Retinal pigment epithelial cell (primary cell): ENCODE measurements around the gene SOBP.

Experiments
- DNase-seq: peaks from one replicate; pipeline ENCODE4 v3.0.0-alpha.2; 2010; ENCODE audit warnings: low read depth
- H3K4me3 ChIP-seq: 2 replicates; pipeline ENCODE4 v1.5.1; 2011; ENCODE audit warnings: mild to moderate bottlenecking, low read length, control low read depth, moderate library complexity
- TF ChIP-seq, protein P1 (sequence below): conservative IDR thresholded peaks from 2 replicates; pipeline ENCODE4 v1.5.1; 2011; ENCODE audit warnings: low read depth, low read length, control low read depth, inconsistent platforms

SOBP gene

DNA sequence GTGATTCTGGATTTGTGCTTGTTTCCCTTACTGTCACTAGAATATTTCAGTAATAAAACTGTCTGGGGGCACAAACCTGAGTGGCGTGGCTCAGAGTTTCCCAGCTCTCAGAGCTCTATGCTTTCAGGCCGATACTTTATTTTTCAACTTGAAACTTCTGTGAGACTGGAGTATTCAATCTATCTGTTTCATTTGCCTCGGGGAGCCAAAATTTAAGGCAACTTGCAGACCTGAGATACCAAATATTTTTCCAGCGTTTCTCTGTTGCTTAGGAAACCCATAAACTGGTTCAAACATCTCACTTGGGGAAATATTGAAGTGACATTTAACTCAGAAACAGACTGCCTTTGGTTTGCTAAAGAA lies 74.7 kb downstream of the SOBP start:
- TF ChIP-seq, protein P1, sequence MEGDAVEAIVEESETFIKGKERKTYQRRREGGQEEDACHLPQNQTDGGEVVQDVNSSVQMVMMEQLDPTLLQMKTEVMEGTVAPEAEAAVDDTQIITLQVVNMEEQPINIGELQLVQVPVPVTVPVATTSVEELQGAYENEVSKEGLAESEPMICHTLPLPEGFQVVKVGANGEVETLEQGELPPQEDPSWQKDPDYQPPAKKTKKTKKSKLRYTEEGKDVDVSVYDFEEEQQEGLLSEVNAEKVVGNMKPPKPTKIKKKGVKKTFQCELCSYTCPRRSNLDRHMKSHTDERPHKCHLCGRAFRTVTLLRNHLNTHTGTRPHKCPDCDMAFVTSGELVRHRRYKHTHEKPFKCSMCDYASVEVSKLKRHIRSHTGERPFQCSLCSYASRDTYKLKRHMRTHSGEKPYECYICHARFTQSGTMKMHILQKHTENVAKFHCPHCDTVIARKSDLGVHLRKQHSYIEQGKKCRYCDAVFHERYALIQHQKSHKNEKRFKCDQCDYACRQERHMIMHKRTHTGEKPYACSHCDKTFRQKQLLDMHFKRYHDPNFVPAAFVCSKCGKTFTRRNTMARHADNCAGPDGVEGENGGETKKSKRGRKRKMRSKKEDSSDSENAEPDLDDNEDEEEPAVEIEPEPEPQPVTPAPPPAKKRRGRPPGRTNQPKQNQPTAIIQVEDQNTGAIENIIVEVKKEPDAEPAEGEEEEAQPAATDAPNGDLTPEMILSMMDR = no peak
- no peak overlapping the region for H3K4me3 ChIP-seq
- DNase-seq = no peak

DNA sequence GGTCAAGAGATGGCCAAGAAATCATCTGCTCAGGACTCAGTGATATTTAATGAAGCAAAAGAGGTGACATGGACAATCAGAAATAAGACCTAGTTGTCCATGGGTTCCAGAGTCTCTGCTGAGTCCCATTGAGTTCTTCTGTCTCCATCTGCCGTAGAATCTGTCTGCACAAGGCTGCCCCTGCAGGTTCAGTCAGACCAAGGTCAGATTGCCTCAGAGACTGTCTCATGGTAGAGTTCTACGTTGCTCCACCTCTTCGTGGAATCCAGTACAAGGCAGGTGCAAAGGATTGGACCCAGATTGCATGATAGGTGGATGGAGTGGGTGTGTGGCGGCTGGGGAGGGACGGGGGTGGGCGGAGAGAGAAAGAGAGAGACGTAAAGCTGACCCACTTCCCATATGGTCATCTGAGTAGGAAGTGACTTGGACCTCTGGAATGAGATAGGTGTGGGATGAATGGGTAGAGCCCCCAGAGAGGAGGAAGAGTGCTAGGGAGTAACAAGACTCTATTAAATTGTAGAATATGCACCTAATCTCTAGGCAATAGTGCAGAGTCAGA lies 75.3 kb downstream of the SOBP start:
- H3K4me3 ChIP-seq = no peak overlapping the region
- no peak for DNase-seq
- TF ChIP-seq, protein P1 = no peak

DNA sequence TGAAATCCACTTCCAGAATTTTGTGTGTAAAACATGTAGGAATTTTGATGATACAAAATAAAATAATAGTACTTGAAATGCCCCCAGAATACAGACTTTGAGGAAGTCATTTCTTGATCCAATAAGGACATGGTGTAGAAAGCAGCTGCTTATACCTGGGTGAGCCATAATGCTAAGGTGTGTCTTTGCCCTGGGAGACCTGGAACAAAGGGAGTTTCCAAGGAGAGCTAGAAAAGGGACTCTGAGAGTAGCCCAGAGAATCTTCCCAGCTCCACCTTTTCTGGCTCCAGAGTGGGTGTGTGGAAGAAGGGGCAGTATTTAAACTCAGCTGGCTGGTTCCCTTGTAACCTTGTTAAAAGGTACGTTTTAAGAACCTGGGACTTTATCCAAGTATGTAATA lies 77.7 kb downstream of the SOBP start:
- TF ChIP-seq, protein P1 = no peak
- DNase-seq = no peak
- no peak overlapping the region for H3K4me3 ChIP-seq

DNA sequence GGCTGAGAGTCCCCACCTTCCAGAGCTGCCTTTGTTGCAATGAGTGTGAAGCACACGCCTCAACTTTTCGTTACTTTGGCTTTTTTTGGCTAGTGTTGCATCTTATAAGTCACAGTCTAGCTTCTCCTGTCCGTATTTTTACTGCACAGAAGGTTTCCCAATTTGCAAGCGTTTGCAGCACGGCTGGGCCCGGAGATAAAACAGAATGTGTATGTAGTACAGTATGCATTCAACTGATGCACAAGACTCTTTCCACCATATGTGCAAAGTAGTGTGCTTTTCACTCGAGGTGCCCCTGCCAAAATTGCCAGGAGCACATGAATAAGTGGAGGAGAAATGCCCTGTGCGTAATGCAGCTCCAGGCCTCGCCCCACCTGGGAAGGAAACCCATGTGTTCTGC lies 79.6 kb downstream of the SOBP start:
- no peak overlapping the region for H3K4me3 ChIP-seq
- no peak for DNase-seq
- TF ChIP-seq, protein P1 = no peak

DNA sequence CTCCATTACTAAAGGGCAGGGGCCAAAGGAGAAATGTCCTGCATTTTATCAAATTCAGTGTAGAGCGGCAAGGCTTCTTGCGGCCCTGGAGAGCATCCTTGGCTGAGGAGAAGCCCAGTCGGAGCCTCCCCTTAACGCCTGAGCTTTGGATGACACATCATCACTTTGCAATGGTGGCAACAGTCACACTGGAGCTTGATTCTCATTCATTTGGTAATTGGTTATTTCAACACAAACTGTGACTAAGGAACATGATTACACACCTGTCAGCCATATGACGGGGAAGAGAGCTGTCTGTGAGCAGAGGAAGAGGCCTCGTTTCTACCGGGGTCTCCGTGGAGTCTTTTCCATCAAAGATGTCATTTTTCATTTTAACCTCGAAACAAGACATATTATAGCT lies 81.4 kb downstream of the SOBP start:
- no peak overlapping the region for H3K4me3 ChIP-seq
- TF ChIP-seq, protein P1 = no peak
- DNase-seq = no peak

DNA sequence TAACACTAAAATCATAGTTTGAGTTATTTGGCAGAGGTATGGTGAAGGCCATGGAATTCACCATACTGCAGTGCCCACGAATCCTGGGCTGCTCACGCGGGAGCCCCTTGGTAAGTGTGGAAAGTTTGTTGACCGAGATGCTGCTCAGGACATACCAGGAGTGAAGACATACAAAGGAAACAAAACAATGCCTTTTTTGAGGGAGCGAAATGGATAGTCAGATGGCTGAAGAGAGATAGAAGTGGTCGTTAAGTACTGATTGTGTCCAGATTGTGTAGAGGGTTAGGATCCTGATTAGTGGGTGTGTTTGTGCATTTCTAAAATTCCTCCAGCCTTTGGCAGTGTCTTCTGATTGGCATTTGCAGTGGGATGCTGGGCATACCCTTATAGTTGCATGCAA lies 83.0 kb downstream of the SOBP start:
- TF ChIP-seq, protein P1 = no peak
- H3K4me3 ChIP-seq = no peak overlapping the region
- no peak for DNase-seq

DNA sequence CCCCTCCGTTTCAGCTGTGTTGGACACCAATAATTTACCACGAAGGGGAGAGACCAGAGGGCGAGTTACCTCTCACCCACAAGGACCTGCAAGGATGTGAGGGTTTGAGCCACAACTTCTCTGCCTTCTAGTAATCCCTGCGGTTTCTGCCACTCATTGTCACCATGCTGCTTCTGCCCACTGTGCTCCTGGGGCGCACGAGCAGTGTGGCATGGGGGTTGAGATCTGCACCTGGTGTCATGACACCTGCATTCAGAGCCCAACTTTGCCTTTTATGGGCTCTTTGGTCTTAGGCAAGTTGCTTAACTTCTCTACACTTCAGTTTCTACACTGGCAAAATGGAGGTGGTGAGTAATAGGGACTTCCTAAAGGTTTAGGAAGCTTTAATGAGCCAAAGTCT lies 84.9 kb downstream of the SOBP start:
- H3K4me3 ChIP-seq = no peak overlapping the region
- TF ChIP-seq, protein P1 = no peak
- DNase-seq = no peak
